NT2/D1 (cell line): ENCODE data around the gene PRPSAP2.
"Not testable (repeated sequence)": the region's sequence is repeated elsewhere in the genome, so short reads cannot be mapped to it uniquely, and the experiment has no call there.

Experiments used
- SUZ12 ChIP-seq: IDR thresholded peaks from 2 replicates; pipeline ENCODE4 v1.6.1; 2011; ENCODE audit not compliant: insufficient read length, insufficient read depth; ENCODE audit errors: extremely low read depth
- ZNF274 ChIP-seq: IDR thresholded peaks from 2 replicates; pipeline ENCODE4 v1.6.1; 2011; ENCODE audit warnings: mild to moderate bottlenecking, low read depth, low read length

DNA sequence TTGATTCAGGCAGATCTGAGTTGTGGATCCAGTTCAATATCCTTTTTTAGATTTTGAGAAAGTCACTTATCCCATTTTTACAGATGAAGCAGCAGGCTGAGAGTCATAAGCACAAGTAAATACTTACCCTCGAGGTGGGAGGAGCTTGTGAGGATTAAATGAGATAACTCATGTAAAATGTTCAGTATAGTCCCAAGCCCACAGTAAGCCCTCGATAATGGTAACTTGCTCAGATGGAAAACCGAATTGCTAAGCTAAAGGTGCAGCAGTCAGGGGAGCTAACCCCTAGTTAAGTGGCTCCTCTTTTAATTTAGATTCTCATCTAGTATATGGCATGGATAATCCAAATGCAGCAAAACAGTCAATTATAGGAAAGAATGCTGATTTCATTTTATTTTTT is 42.0 kb upstream of the PRPSAP2 start:
- TF ChIP-seq SUZ12, ZNF274: not testable (repeated sequence)
